Measurements from ENCODE around the gene DPP6. TPM values are rescaled to one million over a fixed set of nuclear protein-coding genes. Genes with fewer than 3 reads are reported as not detected.

DPP6 gene
- total RNA-seq, 4 donors from 2014 or later = 1.5 to 2.9 TPM; not detected in 2

GRCh38 chr7:154757756-154758155 is 705.6 kb downstream of the DPP6 start:
- Histone ChIP-seq H3K4me3 (no peak overlapping the region), H3K27me3 (no peaks in the 10 kb centered on the region), H3K9me3 (no peaks in the 10 kb centered on the region), H3K27ac (no peak overlapping the region), H3K4me1 (no peaks in the 10 kb centered on the region), H3K36me3 (no peaks in the 10 kb centered on the region)
- TF ChIP-seq CTCF (IDR thresholded peaks at IDR 0.05) = no peak
- DNase-seq = no peak

GRCh38 chr7:154759989-154760388 is 707.8 kb downstream of the DPP6 start:
- H3K9me3 ChIP-seq = no peaks in the 10 kb centered on the region
- TF ChIP-seq POLR2A (IDR thresholded peaks at IDR 0.05) = no peak
- TF ChIP-seq CTCF (IDR thresholded peaks at IDR 0.05) = no peak
- no peaks in the 10 kb centered on the region for H3K4me1 ChIP-seq
- H3K36me3 ChIP-seq = no peaks in the 10 kb centered on the region
- DNase-seq = no peak
- no peaks in the 10 kb centered on the region for H3K27me3 ChIP-seq
- H3K27ac ChIP-seq = no peak overlapping the region
- no peak overlapping the region for H3K4me3 ChIP-seq

- H3K27me3 ChIP-seq = no peaks in the 10 kb centered on the region
- no peak for TF ChIP-seq CTCF (IDR thresholded peaks at IDR 0.05)
- no peak for TF ChIP-seq POLR2A (IDR thresholded peaks at IDR 0.05)
- no peaks in the 10 kb centered on the region for H3K4me1 ChIP-seq
- no peak overlapping the region for H3K4me3 ChIP-seq
- no peak overlapping the region for H3K27ac ChIP-seq
- no peaks in the 10 kb centered on the region for H3K9me3 ChIP-seq
- no peaks in the 10 kb centered on the region for H3K36me3 ChIP-seq
- DNase-seq = no peak
These were observed 712.9 kb downstream of the DPP6 start for GRCh38 chr7:154765118-154765517.

- no peak for DNase-seq
- TF ChIP-seq CTCF (IDR thresholded peaks at IDR 0.05) = no peak
- no peak for TF ChIP-seq POLR2A (IDR thresholded peaks at IDR 0.05)
These were observed 714.9 kb downstream of the DPP6 start for GRCh38 chr7:154767142-154767541.

GRCh38 chr7:154767821-154768415 is 715.7 kb downstream of the DPP6 start:
- Histone ChIP-seq H3K4me3 (no peak overlapping the region), H3K4me1 (no peaks in the 10 kb centered on the region), H3K27me3 (no peaks in the 10 kb centered on the region), H3K27ac (no peak overlapping the region), H3K9me3 (no peaks in the 10 kb centered on the region), H3K36me3 (no peaks in the 10 kb centered on the region)
- no peak for DNase-seq
- no peak for TF ChIP-seq CTCF (IDR thresholded peaks at IDR 0.05)

More at GRCh38 chr7:154767142-154767541, 714.9 kb downstream of the DPP6 start:
- Histone ChIP-seq H3K27me3 (no peaks in the 10 kb centered on the region), H3K36me3 (no peaks in the 10 kb centered on the region), H3K27ac (no peak overlapping the region), H3K9me3 (no peaks in the 10 kb centered on the region), H3K4me3 (no peak overlapping the region), H3K4me1 (no peaks in the 10 kb centered on the region)

GRCh38 chr7:154769001-154769400 is 716.8 kb downstream of the DPP6 start:
- no peak overlapping the region for H3K4me3 ChIP-seq
- TF ChIP-seq CTCF (IDR thresholded peaks at IDR 0.05) (no peak), POLR2A (IDR thresholded peaks at IDR 0.05) (no peak)
- no peaks in the 10 kb centered on the region for H3K4me1 ChIP-seq
- H3K36me3 ChIP-seq = no peaks in the 10 kb centered on the region
- H3K27ac ChIP-seq = no peak overlapping the region
- DNase-seq = no peak
- H3K27me3 ChIP-seq = no peaks in the 10 kb centered on the region
- H3K9me3 ChIP-seq = no peaks in the 10 kb centered on the region

Measured in Peyer's patch (tissue), 4 donors.